ENCODE measurements around the gene BROX. TPM values are rescaled to one million over a fixed set of nuclear protein-coding genes. Genes with fewer than 3 reads are reported as not detected.

Gene BROX
- total RNA-seq, 2 experiments from 2014 or later = 51.3 to 52.3 TPM

DNA sequence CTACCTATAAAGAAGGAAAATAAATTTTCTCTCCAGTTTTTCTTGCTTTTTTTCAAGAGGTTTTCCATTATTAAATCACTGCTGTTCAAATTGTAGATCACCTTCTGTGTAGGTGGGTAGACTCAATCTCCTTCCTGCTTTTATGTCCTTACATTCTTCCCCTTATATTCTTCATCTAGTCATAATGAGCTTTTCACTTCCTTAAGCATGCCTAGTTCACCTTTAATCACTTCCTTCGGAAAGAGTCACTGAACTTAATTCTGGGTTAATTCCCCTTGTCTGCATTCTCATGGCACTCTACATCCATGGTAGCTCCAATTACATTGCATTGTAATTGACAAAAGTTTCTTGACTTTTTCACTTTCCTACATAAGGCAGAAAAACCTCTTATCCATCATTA, 18.5 kb downstream of the BROX start:
- no peak for TF ChIP-seq CTCF (IDR thresholded peaks at IDR 0.05)
- Mint-ChIP-seq H3K27me3 (no peaks in the 10 kb centered on the region), H3K9me3 (no peaks in the 10 kb centered on the region), H3K4me3 (no peak overlapping the region), H3K4me1 (ENCODE audit: low read depth) (no peaks in the 10 kb centered on the region), H3K36me3 (ENCODE audit: low read depth) (peaks cover 94% of the 10 kb centered on the region), H3K27ac (peak overlapping the region; percentile 38)
- no peak for DNase-seq
- ChIA-PET POLR2A (interaction anchor here (1.9 kb wide), 1 partner anchor 17 kb away, joined by 9 read pairs; no protein-coding TSS in a partner anchor), CTCF (no interaction called here)
- no peaks in the 10 kb centered on the region for H3K27me3 ChIP-seq (ENCODE audit: control insufficient read depth in 1 of 2, insufficient read depth in 2 of 2, low read length in 2 of 2)
- intact Hi-C loops (cut with DNase I, micrococcal nuclease) = no loop called here
- H3K4me1 ChIP-seq (ENCODE audit: insufficient read depth, low read length) = no peaks in the 10 kb centered on the region
- H3K27ac ChIP-seq (ENCODE audit: low read depth in 1 of 2, low read length in 2 of 2) = no peak overlapping the region
- H3K4me3 ChIP-seq (ENCODE audit: low read length) = no peak overlapping the region
- no peaks in the 10 kb centered on the region for H3K9me3 ChIP-seq (ENCODE audit: control insufficient read depth in 1 of 2, insufficient read depth in 1 of 2, low read length in 2 of 2)
- no peak for ATAC-seq (ENCODE audit: poor library complexity)
- peaks cover 86% of the 10 kb centered on the region for H3K36me3 ChIP-seq (ENCODE audit: insufficient read depth, low read length)

GRCh38 chr1:222732216-222733159, 20.1 kb downstream of the BROX start:
- Mint-ChIP-seq H3K4me1 (ENCODE audit: low read depth) (no peaks in the 10 kb centered on the region), H3K36me3 (ENCODE audit: low read depth) (peaks cover 78% of the 10 kb centered on the region), H3K27me3 (no peaks in the 10 kb centered on the region), H3K4me3 (no peak overlapping the region), H3K27ac (no peak overlapping the region), H3K9me3 (no peaks in the 10 kb centered on the region)
- intact Hi-C loops (cut with DNase I, micrococcal nuclease) = no loop called here
- Histone ChIP-seq H3K36me3 (ENCODE audit: insufficient read depth, low read length) (peaks cover 73% of the 10 kb centered on the region), H3K4me1 (ENCODE audit: insufficient read depth, low read length) (no peaks in the 10 kb centered on the region), H3K4me3 (ENCODE audit: low read length) (no peak overlapping the region), H3K27ac (ENCODE audit: low read depth in 1 of 2, low read length in 2 of 2) (no peak overlapping the region), H3K27me3 (ENCODE audit: control insufficient read depth in 1 of 2, insufficient read depth in 2 of 2, low read length in 2 of 2) (no peaks in the 10 kb centered on the region), H3K9me3 (ENCODE audit: control insufficient read depth in 1 of 2, insufficient read depth in 1 of 2, low read length in 2 of 2) (no peaks in the 10 kb centered on the region)
- no peak for ATAC-seq (ENCODE audit: poor library complexity)
- no peak for TF ChIP-seq CTCF (IDR thresholded peaks at IDR 0.05)
- DNase-seq = peak in 1 of 14 experiments; percentile 16
- POLR2A ChIA-PET = interaction anchor here (1.9 kb wide), 1 partner anchor 19 kb away, joined by 9 read pairs; no protein-coding TSS in a partner anchor
- CTCF ChIA-PET = no interaction called here

DNA sequence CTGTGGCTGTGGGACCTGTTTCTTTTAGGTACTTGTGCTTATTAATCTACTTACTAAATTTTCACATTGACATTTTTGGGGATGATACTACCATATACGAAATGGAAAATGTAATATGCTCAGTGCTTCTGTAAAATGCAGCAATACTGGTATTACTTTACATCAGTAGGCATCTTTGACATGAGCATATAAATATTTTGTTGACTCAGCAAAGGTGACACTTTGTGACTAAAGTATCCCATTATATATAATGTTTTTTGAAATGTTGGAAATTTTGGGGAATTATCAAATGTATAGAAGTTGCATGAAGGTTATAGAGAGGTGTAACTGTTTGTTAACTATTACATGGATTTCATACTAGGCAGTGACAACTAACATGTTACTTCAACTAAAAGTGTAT, 22.4 kb downstream of the BROX start:
- Histone ChIP-seq H3K9me3 (ENCODE audit: control insufficient read depth in 1 of 2, insufficient read depth in 1 of 2, low read length in 2 of 2) (no peaks in the 10 kb centered on the region), H3K4me1 (ENCODE audit: insufficient read depth, low read length) (no peaks in the 10 kb centered on the region), H3K36me3 (ENCODE audit: insufficient read depth, low read length) (peaks cover 51% of the 10 kb centered on the region), H3K27ac (ENCODE audit: low read depth in 1 of 2, low read length in 2 of 2) (no peak overlapping the region), H3K4me3 (ENCODE audit: low read length) (no peak overlapping the region), H3K27me3 (ENCODE audit: control insufficient read depth in 1 of 2, insufficient read depth in 2 of 2, low read length in 2 of 2) (no peaks in the 10 kb centered on the region)
- peaks cover 56% of the 10 kb centered on the region for H3K36me3 Mint-ChIP-seq (ENCODE audit: low read depth)
- ATAC-seq (ENCODE audit: poor library complexity) (no peak), DNase-seq (no peak)
- POLR2A ChIA-PET = no interaction called here
- no peak overlapping the region for H3K27ac Mint-ChIP-seq
- intact Hi-C loops (cut with DNase I, micrococcal nuclease) = loop anchor here in 1 of 2 experiments (5.0 kb wide), 1 partner anchor 948 kb away; no protein-coding TSS in a partner anchor
- H3K27me3 Mint-ChIP-seq = no peaks in the 10 kb centered on the region
- H3K4me1 Mint-ChIP-seq (ENCODE audit: low read depth) = no peaks in the 10 kb centered on the region
- no peak overlapping the region for H3K4me3 Mint-ChIP-seq
- no peak for TF ChIP-seq CTCF (IDR thresholded peaks at IDR 0.05)
- no peaks in the 10 kb centered on the region for H3K9me3 Mint-ChIP-seq
- CTCF ChIA-PET = no interaction called here
